ENCODE results near the gene MCRIP1. TPM values are rescaled to one million over a fixed set of nuclear protein-coding genes. Genes with fewer than 3 reads are reported as not detected.

Gene MCRIP1
- total RNA-seq, 4 donors from 2014 or later, result 23.3 to 44.0 (median 33.2) TPM

GRCh38 chr17:81814748-81815645, 18.1 kb downstream of the MCRIP1 start:
- Histone ChIP-seq H3K36me3 (no peaks in the 10 kb centered on the region), H3K27ac (peak overlapping the region in 1 of 4 donors; percentile 1), H3K4me3 (no peak overlapping the region), H3K4me1 (peaks cover 5 to 11% (median 8%) of the 10 kb centered on the region in 4 donors), H3K9me3 (no peaks in the 10 kb centered on the region), H3K27me3 (peaks cover 24% of the 10 kb centered on the region)
- WGBS, 2 donors (ENCODE audit: low coverage in 1 of 2), result 54% methylated on average over 14 of the region's 24 CpGs; no CpG with 5 or more reads in 1 of the 2 donors
- no peak for TF ChIP-seq POLR2A (IDR thresholded peaks at IDR 0.05)
- TF ChIP-seq, protein P1, sequence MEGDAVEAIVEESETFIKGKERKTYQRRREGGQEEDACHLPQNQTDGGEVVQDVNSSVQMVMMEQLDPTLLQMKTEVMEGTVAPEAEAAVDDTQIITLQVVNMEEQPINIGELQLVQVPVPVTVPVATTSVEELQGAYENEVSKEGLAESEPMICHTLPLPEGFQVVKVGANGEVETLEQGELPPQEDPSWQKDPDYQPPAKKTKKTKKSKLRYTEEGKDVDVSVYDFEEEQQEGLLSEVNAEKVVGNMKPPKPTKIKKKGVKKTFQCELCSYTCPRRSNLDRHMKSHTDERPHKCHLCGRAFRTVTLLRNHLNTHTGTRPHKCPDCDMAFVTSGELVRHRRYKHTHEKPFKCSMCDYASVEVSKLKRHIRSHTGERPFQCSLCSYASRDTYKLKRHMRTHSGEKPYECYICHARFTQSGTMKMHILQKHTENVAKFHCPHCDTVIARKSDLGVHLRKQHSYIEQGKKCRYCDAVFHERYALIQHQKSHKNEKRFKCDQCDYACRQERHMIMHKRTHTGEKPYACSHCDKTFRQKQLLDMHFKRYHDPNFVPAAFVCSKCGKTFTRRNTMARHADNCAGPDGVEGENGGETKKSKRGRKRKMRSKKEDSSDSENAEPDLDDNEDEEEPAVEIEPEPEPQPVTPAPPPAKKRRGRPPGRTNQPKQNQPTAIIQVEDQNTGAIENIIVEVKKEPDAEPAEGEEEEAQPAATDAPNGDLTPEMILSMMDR (IDR thresholded peaks at IDR 0.05), result no peak
- no peak for TF ChIP-seq POLR2AphosphoS5 (IDR thresholded peaks at IDR 0.05)
- TF ChIP-seq EP300 (IDR thresholded peaks at IDR 0.05; ENCODE audit: low read depth), result no peak
- DNase-seq, result no peak
- in situ Hi-C loops (cut with MboI; ENCODE audit: low pct_ligation_motif_present in 1 of 4, low pct_unique_long_range_greater_than_20kb in 1 of 4, low sequenced_read_pairs in 3 of 4) (no loop called here), intact Hi-C loops (cut with DNase I; ENCODE audit: low total_unique reads) (no loop called here)

DNA sequence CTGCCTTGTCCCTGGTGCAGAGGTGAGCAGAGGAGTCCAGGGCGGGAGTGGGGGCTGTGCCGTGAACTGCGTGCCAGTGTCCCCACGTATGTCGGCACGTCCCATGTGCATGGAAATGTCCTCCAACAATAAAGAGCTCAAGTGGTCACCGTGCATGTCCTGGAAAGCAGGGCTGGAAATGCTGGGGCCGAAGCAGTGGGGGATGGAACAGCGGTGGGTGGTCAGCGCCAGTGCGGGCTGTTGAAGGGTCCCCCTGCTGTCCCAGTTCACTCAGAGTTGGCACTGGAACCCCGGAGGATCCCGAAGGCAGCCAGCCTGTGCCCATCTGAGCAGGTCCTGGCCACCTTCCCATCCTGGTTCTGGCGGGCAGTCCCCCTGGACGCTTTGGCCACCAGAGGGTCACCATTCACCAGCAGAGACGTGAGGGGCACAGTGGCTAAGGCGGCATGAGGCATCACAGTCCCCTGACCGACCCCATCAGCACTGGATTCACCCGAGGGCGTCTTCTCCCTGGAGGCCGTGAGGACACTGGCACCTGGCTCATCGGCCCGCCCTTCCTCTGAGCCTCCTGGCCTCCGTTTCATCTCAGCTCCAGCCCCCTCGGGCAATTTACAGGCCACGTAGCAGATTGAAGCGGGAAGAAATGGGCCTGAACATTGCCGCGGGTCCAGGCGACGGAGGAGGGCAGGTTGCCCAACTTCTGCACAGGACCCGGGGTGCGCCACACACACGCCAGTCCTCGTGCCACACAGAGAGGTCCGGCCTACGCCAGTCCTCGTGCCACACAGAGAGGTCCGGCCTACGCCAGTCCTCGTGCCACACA, 19.0 kb downstream of the MCRIP1 start:
- 60 to 89% methylated on average over 3 to 35 of the region's 41 CpGs for WGBS, 2 donors (ENCODE audit: low coverage in 1 of 2)
- TF ChIP-seq POLR2A (IDR thresholded peaks at IDR 0.05) (no peak), EP300 (IDR thresholded peaks at IDR 0.05; ENCODE audit: low read depth) (no peak)
- TF ChIP-seq, protein P1 (IDR thresholded peaks at IDR 0.05), result no peak
- intact Hi-C loops (cut with DNase I; ENCODE audit: low total_unique reads), result no loop called here
- Histone ChIP-seq H3K36me3 (no peaks in the 10 kb centered on the region), H3K27me3 (peaks cover 28% of the 10 kb centered on the region), H3K27ac (no peak overlapping the region), H3K4me3 (no peak overlapping the region), H3K9me3 (no peaks in the 10 kb centered on the region), H3K4me1 (peaks cover 5 to 11% (median 8%) of the 10 kb centered on the region in 4 donors)
- DNase-seq, result no peak
- in situ Hi-C loops (cut with MboI; ENCODE audit: low pct_ligation_motif_present in 1 of 4, low pct_unique_long_range_greater_than_20kb in 1 of 4, low sequenced_read_pairs in 3 of 4), result no loop called here

- 86% methylated on average over 15 of the region's 15 CpGs; no CpG with 5 or more reads in 1 of the 2 donors for WGBS, 2 donors (ENCODE audit: low coverage in 1 of 2)
- Histone ChIP-seq H3K4me1 (peaks cover 5 to 11% (median 8%) of the 10 kb centered on the region in 4 donors), H3K36me3 (no peaks in the 10 kb centered on the region), H3K27me3 (peaks cover 33% of the 10 kb centered on the region), H3K9me3 (no peaks in the 10 kb centered on the region), H3K4me3 (no peak overlapping the region), H3K27ac (no peak overlapping the region)
- TF ChIP-seq POLR2AphosphoS5 (IDR thresholded peaks at IDR 0.05) (no peak), EP300 (IDR thresholded peaks at IDR 0.05; ENCODE audit: low read depth) (no peak)
- DNase-seq, result no peak
- in situ Hi-C loops (cut with MboI; ENCODE audit: low pct_ligation_motif_present in 1 of 4, low pct_unique_long_range_greater_than_20kb in 1 of 4, low sequenced_read_pairs in 3 of 4) (no loop called here), intact Hi-C loops (cut with DNase I; ENCODE audit: low total_unique reads) (no loop called here)
These were observed 19.8 kb downstream of the MCRIP1 start for GRCh38 chr17:81813371-81813684.

- intact Hi-C loops (cut with DNase I; ENCODE audit: low total_unique reads), result no loop called here
- Histone ChIP-seq H3K4me1 (peaks cover 5 to 11% (median 8%) of the 10 kb centered on the region in 4 donors), H3K4me3 (no peak overlapping the region), H3K9me3 (no peaks in the 10 kb centered on the region), H3K36me3 (no peaks in the 10 kb centered on the region), H3K27me3 (peaks cover 38% of the 10 kb centered on the region), H3K27ac (no peak overlapping the region)
- in situ Hi-C loops (cut with MboI; ENCODE audit: low pct_ligation_motif_present in 1 of 4, low pct_unique_long_range_greater_than_20kb in 1 of 4, low sequenced_read_pairs in 3 of 4), result no loop called here
- no peak for DNase-seq
- no peak for TF ChIP-seq EP300 (IDR thresholded peaks at IDR 0.05; ENCODE audit: low read depth)
- TF ChIP-seq POLR2A (IDR thresholded peaks at IDR 0.05), result no peak
- TF ChIP-seq, protein P1 (IDR thresholded peaks at IDR 0.05), result no peak
- TF ChIP-seq POLR2AphosphoS5 (IDR thresholded peaks at IDR 0.05), result no peak
- 82 to 100% methylated on average over 1 to 43 of the region's 45 CpGs for whole genome bisulfite sequencing, 2 donors (ENCODE audit: low coverage in 1 of 2)
These were observed 20.3 kb downstream of the MCRIP1 start for GRCh38 chr17:81812571-81813370.
